Measurements from ENCODE around the gene IGF2BP2.

The IGF2BP2 gene

GRCh38 chr3:185606196-185606595 lies 218.6 kb downstream of the IGF2BP2 start:
- Histone ChIP-seq H3K9ac (ENCODE audit: low read length) (no peak overlapping the region), H3K27me3 (ENCODE audit: control insufficient read depth, insufficient read depth, low read length) (no peaks in the 10 kb centered on the region), H3K4me1 (ENCODE audit: control insufficient read depth, insufficient read depth, low read length) (no peaks in the 10 kb centered on the region), H3K4me3 (ENCODE audit: low read length) (no peak overlapping the region), H3K36me3 (ENCODE audit: control insufficient read depth, insufficient read depth, low read length) (peaks cover 12% of the 10 kb centered on the region), H3K27ac (ENCODE audit: low read depth, low read length) (no peak overlapping the region)

- Histone ChIP-seq H3K4me1 (ENCODE audit: control insufficient read depth, insufficient read depth, low read length) (no peaks in the 10 kb centered on the region), H3K27ac (ENCODE audit: low read depth, low read length) (no peak overlapping the region), H3K27me3 (ENCODE audit: control insufficient read depth, insufficient read depth, low read length) (no peaks in the 10 kb centered on the region), H3K36me3 (ENCODE audit: control insufficient read depth, insufficient read depth, low read length) (peaks cover 16% of the 10 kb centered on the region), H3K9ac (ENCODE audit: low read length) (no peak overlapping the region), H3K4me3 (ENCODE audit: low read length) (no peak overlapping the region)
These were observed 219.3 kb downstream of the IGF2BP2 start for GRCh38 chr3:185605566-185605965.

GRCh38 chr3:185595526-185595925 lies 229.3 kb downstream of the IGF2BP2 start:
- no peak overlapping the region for H3K27ac ChIP-seq (ENCODE audit: low read depth, low read length)
- no peaks in the 10 kb centered on the region for H3K4me1 ChIP-seq (ENCODE audit: control insufficient read depth, insufficient read depth, low read length)
- no peaks in the 10 kb centered on the region for H3K27me3 ChIP-seq (ENCODE audit: control insufficient read depth, insufficient read depth, low read length)
- no peak overlapping the region for H3K9ac ChIP-seq (ENCODE audit: low read length)
- peaks cover 5% of the 10 kb centered on the region for H3K36me3 ChIP-seq (ENCODE audit: control insufficient read depth, insufficient read depth, low read length)
- H3K4me3 ChIP-seq (ENCODE audit: low read length), result no peak overlapping the region

- no peaks in the 10 kb centered on the region for H3K36me3 ChIP-seq (ENCODE audit: control insufficient read depth, insufficient read depth, low read length)
- no peaks in the 10 kb centered on the region for H3K4me1 ChIP-seq (ENCODE audit: control insufficient read depth, insufficient read depth, low read length)
- no peaks in the 10 kb centered on the region for H3K27me3 ChIP-seq (ENCODE audit: control insufficient read depth, insufficient read depth, low read length)
- H3K27ac ChIP-seq (ENCODE audit: low read depth, low read length), result no peak overlapping the region
- no peak overlapping the region for H3K9ac ChIP-seq (ENCODE audit: low read length)
- H3K4me3 ChIP-seq (ENCODE audit: low read length), result no peak overlapping the region
These were observed 230.8 kb downstream of the IGF2BP2 start for GRCh38 chr3:185594073-185594472.
